Measurements from ENCODE around the gene MGLL.

The MGLL gene

DNA sequence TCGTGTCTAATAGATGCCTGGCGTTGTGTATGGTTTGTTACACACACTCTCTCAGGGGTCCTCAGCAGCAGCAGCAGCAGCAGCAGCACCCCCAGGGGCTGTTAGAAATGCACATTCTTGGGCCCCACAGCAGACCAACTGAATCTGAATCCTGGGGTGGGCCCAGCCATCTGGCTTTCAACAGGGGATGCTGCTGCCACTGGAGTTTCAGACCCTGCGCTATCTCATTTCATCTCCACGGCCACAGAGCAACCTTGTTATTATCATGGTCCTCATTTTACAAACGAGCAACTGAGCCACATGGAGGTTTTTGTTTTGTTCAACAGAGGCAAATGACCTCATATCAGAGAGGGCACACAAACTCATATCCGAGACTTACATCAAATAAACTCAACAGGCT is 47.7 kb downstream of the MGLL start:
- no peak for DNase-seq (ENCODE audit: low read depth)
- no peak for TF ChIP-seq CTCF (IDR thresholded peaks at IDR 0.05; ENCODE audit: control insufficient read depth, insufficient read depth, low read depth, low read length, missing control alignments)
- no peak overlapping the region for H3K4me3 ChIP-seq (ENCODE audit: control insufficient read depth, low read depth, low read length)

DNA sequence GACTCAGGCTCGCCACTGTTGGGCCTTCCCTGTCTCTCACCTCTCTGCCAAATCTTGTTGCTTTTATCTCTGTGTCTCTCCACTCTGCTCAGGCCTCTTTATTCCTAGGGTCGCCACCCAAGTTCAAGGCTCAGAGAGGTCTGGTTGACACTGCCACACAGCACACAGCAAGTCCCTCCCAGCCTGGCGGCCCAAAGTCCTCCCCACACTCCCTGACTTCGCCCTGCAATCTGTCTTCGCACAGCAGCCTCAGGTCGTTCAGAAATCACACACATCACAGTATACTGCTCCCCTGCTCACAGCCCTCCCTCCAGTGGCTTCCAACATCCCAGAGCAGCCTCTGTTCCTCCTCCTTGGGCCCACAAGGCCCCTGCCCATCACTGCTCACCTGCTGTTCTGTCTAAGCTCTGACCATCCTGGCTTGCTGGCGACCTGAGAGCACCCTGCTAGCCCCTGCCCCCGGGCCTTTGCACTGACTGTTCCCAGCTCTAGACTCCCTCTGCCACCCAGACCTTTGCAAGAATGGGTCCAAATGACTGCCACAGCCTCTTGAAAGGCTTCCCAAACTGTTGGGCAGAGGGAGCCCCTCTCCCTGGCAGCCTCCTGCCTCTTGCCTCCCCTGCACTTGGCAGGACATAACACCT is 48.4 kb downstream of the MGLL start:
- no peak overlapping the region for H3K4me3 ChIP-seq (ENCODE audit: control insufficient read depth, low read depth, low read length)
- TF ChIP-seq CTCF (IDR thresholded peaks at IDR 0.05; ENCODE audit: control insufficient read depth, insufficient read depth, low read depth, low read length, missing control alignments): no peak
- DNase-seq (ENCODE audit: low read depth): no peak

- no peak for DNase-seq (ENCODE audit: low read depth)
- no peak for TF ChIP-seq CTCF (IDR thresholded peaks at IDR 0.05; ENCODE audit: control insufficient read depth, insufficient read depth, low read depth, low read length, missing control alignments)
- H3K4me3 ChIP-seq (ENCODE audit: control insufficient read depth, low read depth, low read length): no peak overlapping the region
Observed at GRCh38 chr3:127772827-127773751, 49.2 kb downstream of the MGLL start.

GRCh38 chr3:127772273-127772672 is 50.0 kb downstream of the MGLL start:
- no peak for DNase-seq (ENCODE audit: low read depth)
- H3K4me3 ChIP-seq (ENCODE audit: control insufficient read depth, low read depth, low read length): no peak overlapping the region
- no peak for TF ChIP-seq CTCF (IDR thresholded peaks at IDR 0.05; ENCODE audit: control insufficient read depth, insufficient read depth, low read depth, low read length, missing control alignments)

- no peak for TF ChIP-seq CTCF (IDR thresholded peaks at IDR 0.05; ENCODE audit: control insufficient read depth, insufficient read depth, low read depth, low read length, missing control alignments)
- no peak for DNase-seq (ENCODE audit: low read depth)
- H3K4me3 ChIP-seq (ENCODE audit: control insufficient read depth, low read depth, low read length): no peak overlapping the region
Observed at GRCh38 chr3:127771746-127772145, 50.6 kb downstream of the MGLL start.

DNA sequence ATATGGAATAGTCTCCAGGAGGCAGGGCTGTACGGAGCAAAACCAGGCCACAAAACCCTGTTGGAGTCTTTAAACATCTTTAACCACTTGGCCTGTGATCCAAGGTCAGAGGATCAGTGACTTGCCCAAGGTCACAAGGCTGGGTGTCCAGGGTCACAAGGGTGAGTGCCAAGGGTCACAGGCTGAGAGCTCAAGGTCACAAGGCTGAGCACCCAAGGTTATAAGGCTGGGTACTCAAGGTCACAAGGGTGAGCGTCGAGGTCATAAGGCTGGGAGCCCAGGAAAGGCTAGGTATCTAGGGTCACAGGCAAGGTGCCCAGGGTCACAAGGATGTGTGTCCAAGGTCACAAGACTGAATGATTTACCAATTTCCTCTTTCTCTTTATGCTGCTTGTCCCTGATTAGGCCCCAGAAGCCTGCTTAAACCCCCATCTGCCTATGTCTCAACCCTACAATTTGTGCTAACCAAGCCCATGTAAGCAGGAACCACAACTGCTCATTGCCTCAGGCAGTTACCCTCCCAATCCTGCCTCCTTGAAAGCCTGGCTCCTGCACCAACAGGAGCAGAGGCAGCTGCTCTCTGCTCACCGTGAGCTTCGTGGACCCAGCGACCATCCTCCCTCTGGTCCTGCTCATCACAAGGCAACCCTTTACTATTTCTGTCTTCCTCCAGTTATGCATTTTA is 51.5 kb downstream of the MGLL start:
- DNase-seq (ENCODE audit: low read depth): no peak
- TF ChIP-seq CTCF (IDR thresholded peaks at IDR 0.05; ENCODE audit: control insufficient read depth, insufficient read depth, low read depth, low read length, missing control alignments): no peak

More for the DNA sequence above, 51.5 kb downstream of the MGLL start:
- no peak overlapping the region for H3K4me3 ChIP-seq (ENCODE audit: control insufficient read depth, low read depth, low read length)

Data from AG09309 (cell line).